Mesenchymal stem cell (in vitro differentiated cells and primary cell): Measurements from ENCODE around the gene TLE5.

Experiments used
- DNase-seq: peaks from one replicate; pipeline ENCODE4 v3.0.0-alpha.2; 2013
- H2AFZ ChIP-seq: one replicate; pipeline ENCODE4 v1.6.1; 2013; ENCODE audit warnings: low read depth, mild to moderate bottlenecking, control low read depth, inconsistent platforms, low read length, moderate library complexity
- H2AK5ac ChIP-seq: 2 replicates; pipeline ENCODE4 v1.6.1; 2013; ENCODE audit warnings: low read length, moderate library complexity, mild to moderate bottlenecking, inconsistent platforms; ENCODE audit not compliant: severe bottlenecking
- H2BK120ac ChIP-seq: one replicate; pipeline ENCODE4 v1.6.1; 2013; ENCODE audit warnings: low read depth, mild to moderate bottlenecking, inconsistent platforms, low read length, moderate library complexity
- H2BK12ac ChIP-seq, 2 experiments: one replicate each; pipeline ENCODE4 v1.6.1; 2013; ENCODE audit warnings: inconsistent platforms in 2 of 2, low read length in 2 of 2, mild to moderate bottlenecking in 2 of 2, moderate library complexity in 2 of 2, control low read depth in 1 of 2
- H2BK15ac ChIP-seq: one replicate; pipeline ENCODE4 v1.6.1; 2013; ENCODE audit warnings: mild to moderate bottlenecking, low read depth, inconsistent platforms; ENCODE audit not compliant: poor library complexity, severe bottlenecking
- H2BK5ac ChIP-seq: 2 replicates; pipeline ENCODE4 v1.6.1; 2013; ENCODE audit warnings: low read depth, mild to moderate bottlenecking, low read length, control low read depth, inconsistent platforms; ENCODE audit not compliant: poor library complexity, severe bottlenecking
- H3K14ac ChIP-seq, 2 experiments: one replicate each; pipeline ENCODE4 v1.6.1; 2013; ENCODE audit warnings: inconsistent platforms in 2 of 2, low read length in 2 of 2, control low read depth in 1 of 2, mild to moderate bottlenecking in 1 of 2, moderate library complexity in 1 of 2
- H3K18ac ChIP-seq, 2 experiments: one replicate each; pipeline ENCODE4 v1.6.1; 2013; ENCODE audit warnings: inconsistent platforms in 2 of 2, low read length in 2 of 2, control low read depth in 1 of 2, low read depth in 1 of 2, mild to moderate bottlenecking in 1 of 2
- H3K23ac ChIP-seq, 2 experiments: one replicate each; pipeline ENCODE4 v1.6.1; 2013; ENCODE audit warnings: inconsistent platforms in 2 of 2, low read length in 2 of 2, mild to moderate bottlenecking in 2 of 2, moderate library complexity in 2 of 2, control low read depth in 1 of 2
- H3K27ac ChIP-seq: 2 replicates; pipeline ENCODE4 v1.5.1; 2013; ENCODE audit warnings: mild to moderate bottlenecking, moderate library complexity, low read length, control low read depth, inconsistent platforms; ENCODE audit not compliant: poor library complexity, severe bottlenecking
- H3K27me3 ChIP-seq, 2 experiments: 2 replicates each; pipeline versions ENCODE4 v1.6.1 to v1.7.0; 2013; ENCODE audit warnings: low read length in 2 of 2, mild to moderate bottlenecking in 2 of 2, moderate library complexity in 2 of 2, control low read depth in 1 of 2, inconsistent platforms in 1 of 2; ENCODE audit not compliant: control insufficient read depth in 1 of 2, insufficient read depth in 1 of 2
- H3K36me3 ChIP-seq, 2 experiments: 2 replicates each; pipeline versions ENCODE4 v1.6.1 to v1.7.0; 2013; ENCODE audit warnings: low read length in 2 of 2, control low read depth in 1 of 2, inconsistent platforms in 1 of 2, low read depth in 1 of 2, mild to moderate bottlenecking in 1 of 2; ENCODE audit not compliant: insufficient read depth in 2 of 2, control insufficient read depth in 1 of 2
- H3K4ac ChIP-seq, 2 experiments: one replicate each; pipeline ENCODE4 v1.6.1; 2013; ENCODE audit warnings: inconsistent platforms in 2 of 2, low read length in 2 of 2, mild to moderate bottlenecking in 2 of 2, moderate library complexity in 2 of 2, control low read depth in 1 of 2, low read depth in 1 of 2
- H3K4me1 ChIP-seq: 2 replicates; pipeline ENCODE4 v1.6.1; 2013; ENCODE audit warnings: low read depth, low read length, control low read depth; ENCODE audit not compliant: control insufficient read depth, insufficient read depth
- H3K4me2 ChIP-seq: 2 replicates; pipeline ENCODE4 v1.6.1; 2013; ENCODE audit warnings: low read length, mild to moderate bottlenecking, inconsistent platforms; ENCODE audit not compliant: poor library complexity, severe bottlenecking
- H3K4me3 ChIP-seq, 2 experiments: 2 replicates each; pipeline versions ENCODE4 v1.5.1 to v1.7.0; 2013; ENCODE audit warnings: low read length in 2 of 2, mild to moderate bottlenecking in 2 of 2, control low read depth in 1 of 2, low read depth in 1 of 2; ENCODE audit not compliant: insufficient read depth in 1 of 2
- H3K79me1 ChIP-seq: replicated peaks from 2 replicates; pipeline ENCODE4 v1.6.1; 2013; ENCODE audit warnings: mild to moderate bottlenecking, control low read depth, low read length, inconsistent platforms; ENCODE audit not compliant: poor library complexity, severe bottlenecking
- H3K9ac ChIP-seq: 2 replicates; pipeline ENCODE4 v1.7.0; 2013; ENCODE audit warnings: mild to moderate bottlenecking, low read length, moderate library complexity
- H3K9me3 ChIP-seq: 2 replicates; pipeline ENCODE4 v1.7.0; 2013; ENCODE audit warnings: mild to moderate bottlenecking, low read length; ENCODE audit not compliant: control insufficient read depth
- H4K8ac ChIP-seq: one replicate; pipeline ENCODE4 v1.6.1; 2013; ENCODE audit warnings: inconsistent platforms, mild to moderate bottlenecking, low read length, moderate library complexity
- H4K91ac ChIP-seq: one replicate; pipeline ENCODE4 v1.6.1; 2013; ENCODE audit warnings: mild to moderate bottlenecking, low read length, inconsistent platforms
- WGBS: methylation state at CpG from one replicate; pipeline ENCODE4 v1.1.7; 2013; ENCODE audit warnings: mixed read lengths; 5-methylcytosine and 5-hydroxymethylcytosine counted together

TLE5 gene

DNA sequence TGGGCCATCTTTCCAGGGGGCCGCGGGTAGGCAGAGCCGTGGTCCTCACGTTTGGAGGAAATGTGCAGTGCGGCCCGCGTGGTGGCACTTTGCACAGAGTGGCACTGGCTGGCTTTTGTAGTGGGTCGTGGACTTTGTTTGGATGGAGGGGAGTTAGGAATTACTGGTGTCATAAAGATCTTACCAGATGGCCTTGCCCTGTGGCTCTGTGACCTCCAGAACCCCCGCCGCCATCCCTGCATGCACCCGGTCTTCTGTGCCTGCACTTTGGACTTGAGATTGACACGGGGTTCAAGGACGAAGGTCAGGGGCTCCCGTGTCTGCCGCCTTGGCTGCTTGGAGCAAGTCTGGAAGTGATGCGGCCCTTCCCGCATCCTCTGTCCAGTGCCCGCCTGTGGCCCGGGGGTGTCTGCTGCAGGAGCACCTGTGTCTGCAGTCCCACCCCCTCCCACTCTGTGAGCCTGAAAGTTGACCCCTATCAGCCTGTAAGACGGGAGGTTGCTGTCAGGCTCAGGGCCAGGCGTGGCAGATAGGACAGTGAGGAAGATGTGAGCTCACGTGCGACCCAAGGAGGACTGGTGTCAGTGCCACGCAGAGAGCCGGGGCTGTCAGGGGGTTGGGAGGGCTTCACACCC lies 34.1 kb upstream of the TLE5 start:
- Histone ChIP-seq H3K23ac (no peak overlapping the region), H2AK5ac (no peak overlapping the region), H4K91ac (no peak overlapping the region), H2BK120ac (no peak overlapping the region), H3K14ac (no peak overlapping the region), H3K9me3 (no peaks in the 10 kb centered on the region), H4K8ac (no peak overlapping the region), H2AFZ (no peak overlapping the region), H2BK12ac (no peak overlapping the region), H3K27me3 (no peaks in the 10 kb centered on the region), H2BK15ac (no peak overlapping the region), H3K4me1 (peaks cover 53% of the 10 kb centered on the region), H3K27ac (no peak overlapping the region), H3K36me3 (peaks cover 0 to 17% of the 10 kb centered on the region in 2 experiments), H3K4ac (no peak overlapping the region), H3K9ac (peak overlapping the region; percentile 95), H3K18ac (no peak overlapping the region), H3K4me3 (peak overlapping the region in 1 of 2 experiments; percentile 95), H3K79me1 (peaks cover 2% of the 10 kb centered on the region), H2BK5ac (no peak overlapping the region), H3K4me2 (peak overlapping the region; percentile 74)
- WGBS, result 72% methylated on average over 25 of the region's 25 CpGs
- no peak for DNase-seq

DNA sequence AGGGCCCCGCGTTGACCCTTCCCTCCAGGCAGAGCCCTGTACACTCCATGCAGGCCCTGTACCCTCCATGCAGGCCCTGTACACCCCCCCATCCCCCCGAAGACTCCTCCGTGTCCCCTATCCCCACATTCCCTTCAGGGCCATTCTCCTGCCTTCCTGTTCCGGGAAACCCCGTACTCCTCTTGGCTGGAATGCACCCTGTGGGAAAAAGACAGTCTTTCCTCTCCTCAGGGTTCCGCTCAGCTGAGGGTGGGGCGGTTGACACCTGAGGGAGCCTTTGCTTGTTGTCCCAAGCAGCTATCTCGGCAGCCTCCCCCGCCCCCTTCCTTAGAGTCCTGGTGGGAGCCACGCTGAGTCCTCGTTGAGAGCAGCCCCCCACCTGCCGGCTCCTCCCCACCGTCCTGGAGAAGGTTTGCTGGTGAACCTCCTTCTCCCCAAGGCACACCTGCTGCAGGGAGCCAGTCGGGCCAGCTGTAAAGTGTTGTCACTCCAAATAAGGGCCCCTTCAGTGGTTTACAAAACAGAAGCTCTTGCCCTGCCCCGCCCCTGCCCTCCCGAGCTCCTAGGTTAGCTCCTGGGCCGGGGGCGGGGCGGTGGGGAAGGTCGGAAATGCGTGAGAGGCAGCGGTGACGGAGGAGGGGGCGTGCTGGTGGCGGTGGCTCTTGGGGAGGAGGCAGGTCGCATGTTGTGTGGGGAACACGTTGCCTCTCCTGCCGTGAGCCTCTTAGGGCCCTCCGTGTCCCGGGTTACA lies 33.3 kb upstream of the TLE5 start:
- 9% methylated on average over 30 of the region's 31 CpGs for WGBS
- Histone ChIP-seq H2BK5ac (no peak overlapping the region), H4K8ac (no peak overlapping the region), H2AFZ (no peak overlapping the region), H3K14ac (peak overlapping the region in 1 of 2 experiments; percentile 91), H2BK120ac (no peak overlapping the region), H3K27me3 (no peaks in the 10 kb centered on the region), H3K4me3 (peak overlapping the region; percentile 95 to 98), H3K23ac (peak overlapping the region in 1 of 2 experiments; percentile 9), H3K9me3 (no peaks in the 10 kb centered on the region), H3K36me3 (peaks cover 0 to 16% of the 10 kb centered on the region in 2 experiments), H2AK5ac (no peak overlapping the region), H3K79me1 (peaks cover 2% of the 10 kb centered on the region), H3K18ac (peak overlapping the region in 1 of 2 experiments; percentile 80), H3K4me2 (peak overlapping the region; percentile 74), H2BK15ac (no peak overlapping the region), H3K27ac (no peak overlapping the region), H3K9ac (peak overlapping the region; percentile 95), H2BK12ac (peak overlapping the region in 1 of 2 experiments; percentile 32), H4K91ac (no peak overlapping the region), H3K4me1 (peaks cover 50% of the 10 kb centered on the region), H3K4ac (peak overlapping the region in 1 of 2 experiments; percentile 94)
- DNase-seq, result peak; percentile 38

DNA sequence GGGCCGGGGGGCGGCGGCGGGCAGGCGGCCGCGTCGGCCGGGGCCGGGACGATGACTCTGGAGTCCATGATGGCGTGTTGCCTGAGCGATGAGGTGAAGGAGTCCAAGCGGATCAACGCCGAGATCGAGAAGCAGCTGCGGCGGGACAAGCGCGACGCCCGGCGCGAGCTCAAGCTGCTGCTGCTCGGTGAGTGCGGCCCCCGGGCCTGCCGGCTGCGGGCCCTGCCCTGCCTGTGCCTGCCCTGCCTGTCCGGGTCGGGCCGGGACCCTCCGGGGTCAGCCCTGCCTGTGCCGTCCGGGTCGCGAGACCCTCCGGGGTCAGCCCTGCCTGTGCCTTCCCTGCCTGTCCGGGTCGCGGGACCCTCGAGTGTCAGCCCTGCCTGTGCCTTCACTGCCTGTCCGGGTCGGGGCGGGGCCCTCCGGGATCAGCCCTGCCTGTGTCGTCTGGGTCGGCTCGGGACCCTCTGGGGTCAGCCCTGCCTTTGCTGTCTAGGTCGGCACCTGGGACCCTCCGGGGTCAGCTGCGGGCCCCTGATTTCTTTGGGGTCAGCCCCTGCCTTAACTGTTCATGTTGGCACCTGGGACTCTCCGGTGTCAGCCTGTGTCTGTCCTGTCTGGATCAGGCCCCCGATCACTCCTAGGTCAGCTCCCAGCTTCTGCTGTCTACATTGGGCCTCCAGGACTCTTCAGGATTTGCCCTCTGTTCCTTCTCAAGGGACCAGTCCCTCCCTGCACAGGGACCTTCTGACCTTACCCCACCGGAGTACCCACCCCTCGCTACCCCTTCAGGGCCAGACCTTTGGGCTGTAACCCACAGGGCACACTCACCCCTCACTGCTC lies 32.5 kb upstream of the TLE5 start:
- H4K8ac ChIP-seq, result peak overlapping the region; percentile 82
- H3K9ac ChIP-seq, result peak overlapping the region; percentile 95
- H3K18ac ChIP-seq, result peak overlapping the region; percentile 58 to 88
- H3K4me3 ChIP-seq, result peak overlapping the region; percentile 95 to 98
- no peak overlapping the region for H2BK120ac ChIP-seq
- WGBS, result 4% methylated on average over 44 of the region's 57 CpGs
- no peak overlapping the region for H2AK5ac ChIP-seq
- H2AFZ ChIP-seq, result no peak overlapping the region
- peak overlapping the region; percentile 57 for H2BK15ac ChIP-seq
- peaks cover 46% of the 10 kb centered on the region for H3K4me1 ChIP-seq
- peak overlapping the region in 1 of 2 experiments; percentile 97 for H3K14ac ChIP-seq
- peaks cover 2% of the 10 kb centered on the region for H3K79me1 ChIP-seq
- DNase-seq, result peak; percentile 29
- peak overlapping the region; percentile 77 to 94 for H3K4ac ChIP-seq
- peak overlapping the region; percentile 53 to 99 for H3K23ac ChIP-seq
- peaks cover 0 to 8% of the 10 kb centered on the region in 2 experiments for H3K36me3 ChIP-seq
- peak overlapping the region; percentile 82 for H4K91ac ChIP-seq
- no peak overlapping the region for H2BK5ac ChIP-seq
- H3K27ac ChIP-seq, result no peak overlapping the region
- peak overlapping the region in 1 of 2 experiments; percentile 60 for H2BK12ac ChIP-seq
- no peaks in the 10 kb centered on the region for H3K27me3 ChIP-seq
- peak overlapping the region; percentile 74 for H3K4me2 ChIP-seq
- H3K9me3 ChIP-seq, result no peaks in the 10 kb centered on the region
